ENCODE data around the gene LCE7A.

The LCE7A gene

DNA sequence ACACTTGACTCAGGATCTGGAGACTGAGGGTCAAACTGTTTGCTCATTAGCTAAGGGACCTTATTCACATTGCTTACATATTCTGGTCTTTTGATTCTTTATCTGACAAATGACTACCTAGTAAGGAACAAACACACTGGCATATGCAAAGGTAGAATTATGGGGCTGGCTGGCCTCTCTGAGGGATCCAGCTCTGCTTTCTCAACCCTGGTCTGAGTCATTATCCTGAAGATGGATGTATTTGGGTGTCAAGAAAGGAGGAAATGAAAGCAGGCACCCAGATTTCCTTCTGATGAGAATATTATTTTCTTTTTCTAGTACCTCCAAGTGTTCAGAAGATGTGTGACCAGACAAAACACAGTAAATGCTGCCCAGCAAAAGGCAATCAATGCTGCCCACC lies 24.3 kb downstream of the LCE7A start:
- H3K4me1 ChIP-seq (ENCODE audit: low read depth, poor library complexity, severe bottlenecking), result peaks cover 4% of the 10 kb centered on the region
- no peak overlapping the region for H3K4me2 ChIP-seq
- no peak overlapping the region for H2AFZ ChIP-seq (ENCODE audit: low read depth)
- H3K4me3 ChIP-seq (IDR thresholded peaks at IDR 0.05; ENCODE audit: insufficient read depth, low read depth, low read length), result no peak overlapping the region
- no peak overlapping the region for H3K9ac ChIP-seq
- H3K36me3 ChIP-seq (ENCODE audit: insufficient read depth), result no peaks in the 10 kb centered on the region; the same call in 1 of the 2 replicates
- TF ChIP-seq, protein P1, sequence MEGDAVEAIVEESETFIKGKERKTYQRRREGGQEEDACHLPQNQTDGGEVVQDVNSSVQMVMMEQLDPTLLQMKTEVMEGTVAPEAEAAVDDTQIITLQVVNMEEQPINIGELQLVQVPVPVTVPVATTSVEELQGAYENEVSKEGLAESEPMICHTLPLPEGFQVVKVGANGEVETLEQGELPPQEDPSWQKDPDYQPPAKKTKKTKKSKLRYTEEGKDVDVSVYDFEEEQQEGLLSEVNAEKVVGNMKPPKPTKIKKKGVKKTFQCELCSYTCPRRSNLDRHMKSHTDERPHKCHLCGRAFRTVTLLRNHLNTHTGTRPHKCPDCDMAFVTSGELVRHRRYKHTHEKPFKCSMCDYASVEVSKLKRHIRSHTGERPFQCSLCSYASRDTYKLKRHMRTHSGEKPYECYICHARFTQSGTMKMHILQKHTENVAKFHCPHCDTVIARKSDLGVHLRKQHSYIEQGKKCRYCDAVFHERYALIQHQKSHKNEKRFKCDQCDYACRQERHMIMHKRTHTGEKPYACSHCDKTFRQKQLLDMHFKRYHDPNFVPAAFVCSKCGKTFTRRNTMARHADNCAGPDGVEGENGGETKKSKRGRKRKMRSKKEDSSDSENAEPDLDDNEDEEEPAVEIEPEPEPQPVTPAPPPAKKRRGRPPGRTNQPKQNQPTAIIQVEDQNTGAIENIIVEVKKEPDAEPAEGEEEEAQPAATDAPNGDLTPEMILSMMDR (conservative IDR thresholded peaks at IDR 0.05; ENCODE audit: low read depth, low read length), result no peak
- no peaks in the 10 kb centered on the region for H3K27me3 ChIP-seq (ENCODE audit: insufficient read depth, low read depth)
- no peak overlapping the region for H3K27ac ChIP-seq
- no peaks in the 10 kb centered on the region for H4K20me1 ChIP-seq (ENCODE audit: insufficient read depth)
- no peaks in the 10 kb centered on the region for H3K79me2 ChIP-seq (ENCODE audit: insufficient read depth, low read depth)

- Histone ChIP-seq H3K4me3 (IDR thresholded peaks at IDR 0.05; ENCODE audit: insufficient read depth, low read depth, low read length) (no peak overlapping the region), H3K36me3 (ENCODE audit: insufficient read depth) (no peaks in the 10 kb centered on the region; the same call in 1 of the 2 replicates), H3K9ac (no peak overlapping the region), H3K27me3 (ENCODE audit: insufficient read depth, low read depth) (no peaks in the 10 kb centered on the region), H4K20me1 (ENCODE audit: insufficient read depth) (no peaks in the 10 kb centered on the region), H3K4me1 (ENCODE audit: low read depth, poor library complexity, severe bottlenecking) (peaks cover 4% of the 10 kb centered on the region), H3K79me2 (ENCODE audit: insufficient read depth, low read depth) (no peaks in the 10 kb centered on the region), H3K4me2 (no peak overlapping the region), H2AFZ (ENCODE audit: low read depth) (no peak overlapping the region), H3K27ac (no peak overlapping the region)
- TF ChIP-seq, protein P1 (conservative IDR thresholded peaks at IDR 0.05; ENCODE audit: low read depth, low read length), result no peak
Observed at GRCh38 chr1:152884506-152884905, 24.7 kb downstream of the LCE7A start.

- Histone ChIP-seq H2AFZ (ENCODE audit: low read depth) (no peak overlapping the region), H3K4me2 (no peak overlapping the region), H3K9ac (no peak overlapping the region), H3K36me3 (ENCODE audit: insufficient read depth) (no peaks in the 10 kb centered on the region; the same call in 1 of the 2 replicates), H4K20me1 (ENCODE audit: insufficient read depth) (no peaks in the 10 kb centered on the region), H3K79me2 (ENCODE audit: insufficient read depth, low read depth) (no peaks in the 10 kb centered on the region), H3K27me3 (ENCODE audit: insufficient read depth, low read depth) (no peaks in the 10 kb centered on the region), H3K27ac (no peak overlapping the region), H3K4me3 (IDR thresholded peaks at IDR 0.05; ENCODE audit: insufficient read depth, low read depth, low read length) (no peak overlapping the region), H3K4me1 (ENCODE audit: low read depth, poor library complexity, severe bottlenecking) (peaks cover 4% of the 10 kb centered on the region)
- TF ChIP-seq, protein P1 (conservative IDR thresholded peaks at IDR 0.05; ENCODE audit: low read depth, low read length), result no peak
Observed at GRCh38 chr1:152884966-152885624, 25.3 kb downstream of the LCE7A start.

DNA sequence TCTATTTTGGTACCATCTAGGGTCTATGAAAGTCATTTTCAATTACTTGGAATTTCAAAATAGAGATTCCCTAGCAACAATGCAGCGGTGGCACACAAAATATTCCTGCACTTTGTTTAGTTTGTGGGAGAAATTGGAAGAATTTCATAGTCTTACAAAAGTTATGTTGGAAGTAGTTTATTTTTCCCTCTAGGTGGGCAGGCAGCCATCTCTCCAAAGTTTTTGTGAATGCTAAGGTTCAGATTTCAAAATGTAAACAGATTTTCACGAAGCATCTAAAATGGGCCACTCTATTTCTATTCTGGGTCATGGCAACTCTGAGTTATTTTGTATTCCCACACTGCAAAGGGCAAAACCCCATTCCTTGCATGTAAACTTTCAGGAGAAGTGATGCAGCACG lies 26.3 kb downstream of the LCE7A start:
- Histone ChIP-seq H3K4me1 (ENCODE audit: low read depth, poor library complexity, severe bottlenecking) (peaks cover under 1% of the 10 kb centered on the region), H2AFZ (ENCODE audit: low read depth) (no peak overlapping the region), H3K79me2 (ENCODE audit: insufficient read depth, low read depth) (no peaks in the 10 kb centered on the region), H3K9ac (no peak overlapping the region), H3K4me3 (IDR thresholded peaks at IDR 0.05; ENCODE audit: insufficient read depth, low read depth, low read length) (no peak overlapping the region), H3K27ac (no peak overlapping the region), H3K36me3 (ENCODE audit: insufficient read depth) (no peaks in the 10 kb centered on the region; the same call in 1 of the 2 replicates), H3K27me3 (ENCODE audit: insufficient read depth, low read depth) (no peaks in the 10 kb centered on the region), H4K20me1 (ENCODE audit: insufficient read depth) (no peaks in the 10 kb centered on the region), H3K4me2 (no peak overlapping the region)
- TF ChIP-seq, protein P1 (conservative IDR thresholded peaks at IDR 0.05; ENCODE audit: low read depth, low read length), result no peak
